ENCODE results near the gene GUCY1B1. TPM values are rescaled to one million over a fixed set of nuclear protein-coding genes. Genes with fewer than 3 reads are reported as not detected.

The GUCY1B1 gene
- total and polyA plus RNA-seq, 8 donors = 20.8 to 55.6 (median 47.0) TPM

DNA sequence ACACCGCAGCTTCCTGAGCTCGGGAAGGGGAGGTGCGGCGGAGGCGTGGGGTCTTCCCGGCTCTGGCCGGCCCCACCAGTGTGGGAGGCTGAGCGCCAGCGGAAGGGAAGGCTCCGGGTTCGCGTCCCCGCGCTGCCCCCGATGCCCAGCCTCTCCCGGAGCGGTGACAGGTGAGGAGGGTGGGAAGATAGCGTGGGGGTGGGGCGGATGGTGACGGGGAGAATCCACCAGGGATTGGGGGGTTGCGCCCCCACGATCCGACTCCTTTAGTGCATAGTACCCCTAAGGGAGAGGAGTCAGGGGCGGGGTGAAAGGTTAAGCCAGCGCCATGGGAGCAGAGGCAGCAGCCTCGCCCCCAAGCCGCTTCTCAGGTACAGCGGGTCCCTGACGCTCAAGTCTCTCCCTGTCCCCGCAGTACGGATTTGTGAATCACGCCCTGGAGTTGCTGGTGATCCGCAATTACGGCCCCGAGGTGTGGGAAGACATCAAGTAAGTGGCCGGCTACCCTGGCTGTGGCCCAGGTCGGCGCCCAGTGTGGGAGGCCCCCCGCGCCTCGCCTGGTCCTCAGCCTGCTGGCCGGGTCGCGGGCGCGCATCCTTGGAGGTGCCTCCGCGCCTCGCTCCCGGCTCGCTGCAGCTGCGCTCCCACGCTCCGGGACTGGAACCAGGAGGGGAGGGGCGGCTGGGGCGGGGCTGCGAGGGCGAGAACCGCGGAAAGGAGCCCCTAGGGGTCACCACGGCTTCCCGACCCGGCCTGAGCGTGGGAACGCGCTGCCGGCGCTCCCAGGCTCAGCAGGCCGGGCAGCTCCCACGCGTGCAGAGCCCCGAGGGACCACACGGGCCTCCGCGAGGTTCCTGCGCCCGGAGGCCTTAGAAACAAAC lies 791 bp downstream of the GUCY1B1 start:
- TF ChIP-seq, protein P1, sequence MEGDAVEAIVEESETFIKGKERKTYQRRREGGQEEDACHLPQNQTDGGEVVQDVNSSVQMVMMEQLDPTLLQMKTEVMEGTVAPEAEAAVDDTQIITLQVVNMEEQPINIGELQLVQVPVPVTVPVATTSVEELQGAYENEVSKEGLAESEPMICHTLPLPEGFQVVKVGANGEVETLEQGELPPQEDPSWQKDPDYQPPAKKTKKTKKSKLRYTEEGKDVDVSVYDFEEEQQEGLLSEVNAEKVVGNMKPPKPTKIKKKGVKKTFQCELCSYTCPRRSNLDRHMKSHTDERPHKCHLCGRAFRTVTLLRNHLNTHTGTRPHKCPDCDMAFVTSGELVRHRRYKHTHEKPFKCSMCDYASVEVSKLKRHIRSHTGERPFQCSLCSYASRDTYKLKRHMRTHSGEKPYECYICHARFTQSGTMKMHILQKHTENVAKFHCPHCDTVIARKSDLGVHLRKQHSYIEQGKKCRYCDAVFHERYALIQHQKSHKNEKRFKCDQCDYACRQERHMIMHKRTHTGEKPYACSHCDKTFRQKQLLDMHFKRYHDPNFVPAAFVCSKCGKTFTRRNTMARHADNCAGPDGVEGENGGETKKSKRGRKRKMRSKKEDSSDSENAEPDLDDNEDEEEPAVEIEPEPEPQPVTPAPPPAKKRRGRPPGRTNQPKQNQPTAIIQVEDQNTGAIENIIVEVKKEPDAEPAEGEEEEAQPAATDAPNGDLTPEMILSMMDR (IDR thresholded peaks at IDR 0.05) = peak in 1 of 2 donors; percentile 19
- intact Hi-C loops (cut with DNase I) = no loop called here

DNA sequence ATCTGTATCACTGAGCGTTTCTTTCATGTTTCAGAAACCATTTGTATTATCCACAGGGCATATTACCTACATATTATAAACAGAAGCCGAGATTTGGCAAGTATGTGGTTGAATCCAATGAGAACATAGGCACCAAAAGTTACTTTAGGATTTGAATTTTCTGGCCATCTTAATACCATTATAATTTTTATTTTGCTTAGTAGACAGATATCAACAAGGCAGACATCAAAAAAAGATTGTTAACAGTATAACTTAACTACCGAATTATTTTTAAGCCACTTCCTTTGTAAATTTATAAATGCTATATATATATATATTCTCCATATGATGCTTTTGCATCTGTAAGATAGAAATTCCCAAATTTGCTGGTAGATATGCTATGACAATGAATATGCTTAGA lies 2.2 kb downstream of the GUCY1B1 start:
- TF ChIP-seq, protein P1 (IDR thresholded peaks at IDR 0.05) = no peak
- no peaks in the 10 kb centered on the region for H3K36me3 ChIP-seq
- peaks cover 4 to 9% of the 10 kb centered on the region in 2 donors for H3K4me1 ChIP-seq
- H3K27me3 ChIP-seq = peaks cover 0 to 24% of the 10 kb centered on the region in 2 donors
- H3K27ac ChIP-seq = no peak overlapping the region
- H3K4me3 ChIP-seq = no peak overlapping the region
- intact Hi-C loops (cut with DNase I) = no loop called here
- no peaks in the 10 kb centered on the region for H3K9me3 ChIP-seq
- no peak for DNase-seq
- ATAC-seq = no peak

More for the DNA sequence above, 791 bp downstream of the GUCY1B1 start:
- Histone ChIP-seq H3K27me3 (peaks cover 0 to 24% of the 10 kb centered on the region in 2 donors), H3K9me3 (no peaks in the 10 kb centered on the region), H3K27ac (peak overlapping the region; percentile 81 to 94), H3K4me3 (peak overlapping the region; percentile 70 to 81), H3K4me1 (peaks cover 4 to 9% of the 10 kb centered on the region in 2 donors), H3K36me3 (no peaks in the 10 kb centered on the region)
- ATAC-seq (peak; percentile 69), DNase-seq (peak; percentile 47 to 86 (median 58))

DNA sequence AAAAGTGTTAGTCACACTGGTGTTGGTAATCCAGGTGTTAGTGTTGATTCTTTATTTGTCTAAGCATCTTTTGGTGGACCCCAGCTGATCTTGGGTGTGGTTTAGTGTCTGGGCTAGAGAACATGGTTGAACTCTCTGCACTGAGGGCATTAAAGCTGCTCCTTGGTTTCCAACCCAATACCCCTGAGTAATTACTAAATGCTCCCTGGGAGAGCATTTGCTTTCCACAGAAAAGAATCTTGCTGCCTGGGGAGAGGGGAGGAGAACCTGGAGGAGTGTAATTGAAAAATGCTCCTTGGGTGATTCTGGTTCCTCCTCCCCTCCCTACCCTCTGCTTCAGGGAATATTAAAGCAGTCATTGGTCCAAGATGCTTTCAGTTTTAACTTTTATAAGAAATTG lies 3.1 kb downstream of the GUCY1B1 start:
- intact Hi-C loops (cut with DNase I) = no loop called here
- Histone ChIP-seq H3K27ac (no peak overlapping the region), H3K36me3 (no peaks in the 10 kb centered on the region), H3K4me3 (no peak overlapping the region), H3K27me3 (peaks cover 0 to 24% of the 10 kb centered on the region in 2 donors), H3K9me3 (no peaks in the 10 kb centered on the region), H3K4me1 (peaks cover 4 to 9% of the 10 kb centered on the region in 2 donors)
- TF ChIP-seq, protein P1 (IDR thresholded peaks at IDR 0.05) = no peak
- DNase-seq = no peak
- no peak for ATAC-seq

DNA sequence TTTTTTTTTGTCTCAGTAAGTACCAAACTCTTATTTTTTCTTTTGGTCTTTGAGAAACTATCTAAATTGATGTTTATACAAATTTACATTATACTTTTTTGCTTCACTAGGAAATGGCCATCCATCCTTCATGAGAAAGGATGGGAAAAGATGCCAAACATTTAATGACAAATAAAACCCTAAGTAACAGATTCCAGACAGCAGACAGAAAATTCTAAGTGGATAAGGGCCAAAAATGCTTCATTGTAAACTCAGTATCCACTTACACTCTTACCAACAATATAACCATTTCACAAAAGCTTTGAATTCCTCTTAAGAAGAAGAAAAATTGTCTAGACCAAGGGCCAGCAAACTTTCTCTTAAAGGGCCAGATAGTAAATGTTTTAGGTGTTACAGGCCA lies 3.5 kb downstream of the GUCY1B1 start:
- no peak for ATAC-seq
- no peaks in the 10 kb centered on the region for H3K36me3 ChIP-seq
- H3K27me3 ChIP-seq = peaks cover 0 to 24% of the 10 kb centered on the region in 2 donors

DNA sequence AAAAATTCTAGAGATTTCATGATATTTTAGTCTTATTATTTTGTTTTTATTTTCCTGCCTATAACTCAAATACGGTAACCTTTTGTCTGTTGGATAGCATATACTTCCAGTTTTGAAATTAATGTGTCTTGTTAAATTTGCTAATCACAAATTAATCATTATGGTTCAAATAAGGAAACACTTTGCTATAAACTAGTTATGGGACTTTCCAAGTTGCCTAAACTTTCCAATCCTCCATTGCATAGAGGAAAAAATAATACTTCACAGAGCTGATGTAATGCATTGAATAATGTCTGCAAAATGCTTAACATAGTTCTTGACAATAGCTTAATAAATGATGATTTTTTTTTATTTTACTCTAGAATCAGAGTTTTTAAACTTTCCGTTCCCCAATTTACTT lies 4.7 kb downstream of the GUCY1B1 start:
- H3K36me3 ChIP-seq = no peaks in the 10 kb centered on the region
- peaks cover 4 to 9% of the 10 kb centered on the region in 2 donors for H3K4me1 ChIP-seq
- no peak overlapping the region for H3K4me3 ChIP-seq
- peaks cover 0 to 21% of the 10 kb centered on the region in 2 donors for H3K27me3 ChIP-seq
- H3K9me3 ChIP-seq = no peaks in the 10 kb centered on the region
- TF ChIP-seq, protein P1 (IDR thresholded peaks at IDR 0.05) = no peak
- intact Hi-C loops (cut with DNase I) = no loop called here
- no peak for DNase-seq
- no peak for ATAC-seq
- H3K27ac ChIP-seq = no peak overlapping the region

More for the DNA sequence above, 3.5 kb downstream of the GUCY1B1 start:
- no peak overlapping the region for H3K27ac ChIP-seq
- intact Hi-C loops (cut with DNase I) = no loop called here
- no peaks in the 10 kb centered on the region for H3K9me3 ChIP-seq
- no peak for DNase-seq
- peaks cover 4 to 9% of the 10 kb centered on the region in 2 donors for H3K4me1 ChIP-seq
- H3K4me3 ChIP-seq = no peak overlapping the region
- TF ChIP-seq, protein P1 (IDR thresholded peaks at IDR 0.05) = no peak

Measured in left lung (tissue), 10 donors.